ENCODE results near the gene DMRTB1.

DMRTB1 gene

DNA sequence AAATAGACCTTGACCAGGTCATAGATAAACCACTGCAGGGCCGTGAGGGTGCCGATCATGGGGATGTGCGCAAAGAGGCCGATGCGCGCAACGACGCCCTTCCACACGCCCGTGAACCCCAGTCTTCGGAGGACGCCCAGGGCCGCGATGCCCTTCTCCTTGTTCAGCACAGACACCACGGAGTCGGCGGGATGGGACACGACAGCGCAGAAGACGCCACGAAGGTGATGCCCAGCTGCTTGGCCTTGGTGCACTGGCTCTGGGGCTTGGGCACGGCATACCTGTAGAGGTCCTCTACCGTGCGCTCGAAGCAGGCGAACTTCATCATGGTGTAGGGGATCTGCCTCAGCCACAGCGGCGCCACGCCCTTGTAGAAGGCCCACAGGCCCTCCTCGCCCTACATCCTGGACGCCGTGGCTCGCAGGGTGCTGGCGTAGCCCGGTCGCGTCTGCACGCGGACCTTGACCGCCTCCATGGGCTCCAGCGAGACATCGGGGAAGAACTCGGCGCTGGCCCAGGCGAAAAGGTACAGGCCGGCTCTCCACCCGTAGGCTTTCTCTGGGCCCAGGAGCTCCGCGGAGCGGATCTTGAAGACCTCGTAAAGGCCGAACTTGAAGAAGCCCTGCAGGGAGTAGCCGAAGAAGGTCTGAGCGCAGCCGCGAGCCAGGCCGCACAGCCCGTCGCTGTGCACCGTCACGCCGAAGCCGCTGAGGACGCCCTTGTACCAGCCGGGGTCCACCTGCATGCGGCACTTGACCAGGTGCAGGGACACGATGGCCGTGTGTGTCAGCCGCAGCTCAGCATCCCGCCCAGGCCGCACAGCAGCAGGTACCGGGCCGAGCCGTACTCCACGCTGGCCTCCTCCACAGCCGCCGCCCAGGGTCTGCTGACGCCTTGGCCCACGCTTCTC lies 20.5 kb upstream of the DMRTB1 start:
- FAIRE-seq = no peak

DNA sequence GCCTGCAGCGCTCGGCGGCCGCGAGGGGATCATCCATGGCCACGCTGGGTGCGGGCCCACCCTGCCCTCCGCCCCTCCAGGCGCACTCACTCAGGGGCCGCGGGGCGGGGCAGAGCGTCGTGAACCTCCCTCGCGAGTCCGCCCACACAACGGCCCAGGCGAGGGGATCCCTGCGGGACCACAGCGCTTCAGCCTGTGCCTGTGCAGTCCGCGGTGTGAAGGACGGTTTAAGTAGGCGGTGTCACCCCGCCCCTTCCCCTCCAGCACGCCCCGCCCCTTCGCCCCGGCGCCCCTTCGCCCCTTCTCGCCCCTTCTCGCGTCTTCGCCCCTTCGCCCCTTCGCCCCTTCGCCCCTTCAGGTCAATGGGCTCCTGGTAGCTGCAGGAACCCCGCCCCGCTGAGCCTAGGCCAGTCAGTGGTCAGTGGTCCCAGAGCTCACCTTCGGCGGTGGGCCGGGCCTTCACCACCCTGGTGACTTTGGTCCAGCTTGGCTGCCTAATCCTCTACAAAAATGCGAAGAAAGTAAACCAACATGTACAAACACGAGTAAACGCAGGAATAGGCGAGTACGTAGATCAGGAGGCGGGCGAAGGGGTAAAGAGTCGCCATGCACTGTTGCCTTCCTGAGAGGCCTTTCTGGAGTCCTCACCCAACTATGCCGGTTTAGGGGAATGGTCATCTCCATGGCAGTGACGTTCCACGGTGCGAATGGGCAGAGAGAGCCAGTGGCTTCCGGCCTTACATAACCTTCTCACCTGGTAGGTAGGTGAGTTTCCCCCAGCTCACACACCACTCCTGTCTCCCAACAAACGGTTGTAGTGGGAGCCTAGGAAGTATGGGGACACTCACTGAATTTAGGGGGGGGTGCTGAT lies 19.6 kb upstream of the DMRTB1 start:
- FAIRE-seq = no peak

DNA sequence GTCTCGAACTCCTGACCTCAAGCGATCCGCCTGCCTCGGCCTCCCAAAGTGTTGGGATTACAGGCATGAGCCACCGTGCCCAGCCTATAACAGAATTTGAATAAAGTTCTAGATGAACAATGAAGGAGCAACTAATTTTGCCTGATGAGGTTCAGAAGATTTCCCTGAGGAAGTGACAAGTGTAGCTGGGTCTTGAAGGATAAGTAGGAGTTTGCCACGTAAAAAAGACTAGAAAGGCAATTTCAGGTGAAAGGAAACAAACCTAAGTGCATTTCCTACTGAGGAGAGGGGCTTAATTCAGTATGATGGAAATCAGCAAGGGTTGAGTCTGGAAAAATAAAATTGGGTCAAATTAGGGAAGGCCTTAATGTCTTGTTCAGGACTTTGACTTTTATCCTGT lies 18.6 kb upstream of the DMRTB1 start:
- no peak for FAIRE-seq

DNA sequence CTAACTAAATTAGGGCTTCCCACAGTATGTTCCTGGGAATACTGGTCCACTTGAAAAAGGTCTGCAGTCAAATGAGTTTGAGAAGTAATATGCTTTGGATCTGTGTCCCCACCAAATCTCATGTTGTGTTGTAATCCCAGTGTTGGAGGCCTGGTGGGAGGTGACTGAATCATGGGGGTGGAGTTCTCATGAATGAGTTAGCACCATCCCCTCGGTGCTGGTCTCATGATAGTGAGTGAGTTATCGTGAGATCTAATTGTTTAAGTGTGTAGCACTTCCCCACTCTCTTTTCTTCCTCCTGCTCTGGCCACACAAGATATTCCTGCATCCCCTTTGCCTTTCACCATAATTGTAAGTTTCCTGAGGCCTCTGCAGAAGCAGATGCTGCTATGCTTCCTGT lies 16.9 kb upstream of the DMRTB1 start:
- FAIRE-seq = no peak

DNA sequence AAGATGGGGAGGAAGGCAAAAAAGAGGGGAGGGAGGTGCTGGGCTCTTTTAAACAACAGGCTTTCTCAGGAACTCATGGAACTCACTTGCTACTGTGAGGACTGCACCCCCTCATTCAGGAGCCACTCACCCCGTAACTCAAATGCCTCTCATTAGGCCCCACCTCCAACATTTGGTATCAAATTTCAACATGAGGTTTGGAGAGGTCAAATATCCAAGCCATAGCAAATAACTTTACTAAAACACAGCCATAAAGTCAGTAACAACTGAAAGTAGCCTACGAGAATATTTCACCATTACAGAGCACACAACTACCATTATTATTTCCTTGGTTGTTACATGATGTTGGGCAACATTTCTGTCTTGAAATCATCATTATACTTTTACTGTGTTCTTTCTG lies 13.1 kb upstream of the DMRTB1 start:
- no peak for FAIRE-seq

DNA sequence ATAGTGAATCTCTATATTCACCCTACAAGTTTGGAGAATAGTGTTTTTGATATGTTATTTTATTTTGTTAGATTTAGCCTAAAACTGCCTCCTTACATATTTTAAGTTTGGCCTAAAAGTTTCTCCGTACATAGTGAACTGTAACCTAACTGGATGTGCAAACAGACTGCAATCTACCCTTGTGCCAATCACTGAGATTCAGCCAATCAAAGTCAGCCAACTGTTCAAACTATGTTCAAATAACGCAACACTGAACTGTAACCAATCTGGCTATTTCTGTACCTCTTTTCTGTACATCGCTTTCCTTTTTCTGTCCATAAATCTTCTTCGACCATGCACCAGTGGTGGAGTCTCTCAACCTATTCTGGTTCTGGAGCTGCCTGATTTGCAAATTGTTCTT lies 11.8 kb upstream of the DMRTB1 start:
- FAIRE-seq = no peak

DNA sequence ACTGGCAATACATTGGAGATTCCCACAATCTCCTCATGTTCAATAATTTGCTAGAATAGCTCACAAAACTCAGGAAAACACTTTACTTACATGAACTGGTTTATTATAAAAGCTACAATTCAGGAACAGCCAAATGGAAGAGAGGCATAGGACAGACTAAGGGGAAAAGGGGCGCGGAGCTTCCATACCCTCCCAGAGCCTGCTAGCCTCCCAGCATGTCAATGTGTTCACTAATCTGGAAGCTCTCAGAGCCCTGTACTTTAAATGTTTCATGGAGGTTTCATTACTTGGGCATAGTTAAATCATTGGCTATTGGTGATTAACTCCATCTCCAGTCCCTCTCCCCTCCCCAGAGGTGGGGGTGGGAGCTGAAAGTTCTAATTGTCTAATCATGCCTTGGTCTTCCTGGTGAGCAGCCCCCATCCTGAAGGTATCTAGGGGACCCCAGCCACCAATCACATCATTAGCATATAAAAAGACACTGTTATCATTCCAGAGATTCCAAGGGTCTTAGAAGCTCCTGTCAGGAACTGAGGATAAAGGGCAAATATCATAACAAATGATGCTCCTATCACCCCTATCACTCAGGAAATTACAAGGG lies 10.9 kb upstream of the DMRTB1 start:
- FAIRE-seq = no peak

DNA sequence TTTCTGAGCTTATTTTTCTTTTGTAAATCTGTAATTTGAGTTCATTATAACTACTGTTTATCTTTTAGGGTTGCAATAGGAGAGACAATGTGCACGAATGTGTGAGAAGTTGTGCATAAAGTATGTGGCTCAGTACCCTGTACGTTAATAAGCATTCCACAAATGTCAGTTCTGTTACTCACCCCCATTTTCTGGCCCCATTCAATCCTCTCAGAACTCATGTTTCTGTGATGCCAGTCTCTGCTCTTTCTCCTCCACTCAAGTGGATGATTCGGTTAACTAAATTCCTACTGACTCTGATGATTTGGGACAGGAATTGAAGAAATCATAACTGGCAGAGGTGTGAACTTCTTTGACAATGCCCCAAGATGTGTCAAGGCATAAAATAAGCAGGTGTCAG lies 10.2 kb upstream of the DMRTB1 start:
- FAIRE-seq = peak; percentile 83

DNA sequence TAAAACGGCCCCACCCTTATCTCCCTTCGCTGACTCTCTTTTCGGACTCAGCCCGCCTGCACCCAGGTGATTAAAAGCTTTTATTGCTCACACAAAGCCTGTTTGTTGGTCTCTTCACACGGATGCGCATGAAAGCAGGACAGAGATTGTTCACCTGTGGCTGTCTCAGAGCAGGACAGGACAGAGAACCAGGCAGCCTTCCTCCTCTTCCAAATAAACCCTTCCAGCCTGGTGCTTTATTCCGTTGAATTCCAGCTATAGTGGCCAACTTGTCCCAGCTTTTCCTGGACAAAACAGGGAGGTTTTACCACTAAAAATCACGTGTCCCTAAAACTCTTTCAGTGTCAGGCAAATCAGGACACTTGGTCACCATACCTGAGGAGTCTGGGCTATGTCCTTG lies 9.5 kb upstream of the DMRTB1 start:
- FAIRE-seq = no peak

DNA sequence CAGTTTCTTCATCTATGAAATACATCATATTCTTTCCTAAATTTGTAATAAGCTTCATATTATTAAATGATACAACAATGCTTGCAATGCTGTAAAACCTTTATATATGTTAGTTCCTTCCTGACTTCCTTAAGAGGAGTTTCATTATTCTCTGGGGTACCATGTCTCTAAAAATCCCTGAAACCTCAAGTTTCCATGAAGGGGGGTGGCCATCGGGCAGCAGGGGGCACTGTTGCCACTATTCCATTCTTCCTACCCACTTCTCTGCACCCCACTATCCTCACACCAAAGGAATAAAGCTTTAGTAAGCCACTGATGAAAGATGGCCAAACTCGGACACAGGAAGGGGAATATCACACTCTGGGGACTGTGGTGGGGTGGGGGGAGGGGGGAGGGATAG lies 9.0 kb upstream of the DMRTB1 start:
- FAIRE-seq = peak; percentile 39

DNA sequence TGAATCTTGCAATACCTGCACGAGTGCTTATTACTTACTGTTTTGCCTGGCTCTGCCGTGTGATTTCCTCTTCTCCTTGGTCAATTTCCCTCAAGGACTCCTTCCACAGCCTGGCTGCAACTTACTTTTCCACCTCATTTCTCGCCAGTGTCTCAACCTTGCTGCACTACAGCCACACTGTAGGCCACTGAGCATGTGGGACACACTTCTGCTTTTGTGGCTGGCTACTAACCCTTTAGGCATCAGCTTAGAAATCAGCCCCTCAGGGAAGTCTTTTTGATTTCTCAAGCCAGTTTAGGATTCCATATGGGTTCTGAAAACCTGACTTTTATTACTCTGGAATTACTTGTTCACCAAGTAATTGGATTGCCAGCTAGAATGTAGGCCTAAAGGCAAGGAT lies 5.2 kb upstream of the DMRTB1 start:
- no peak for FAIRE-seq

DNA sequence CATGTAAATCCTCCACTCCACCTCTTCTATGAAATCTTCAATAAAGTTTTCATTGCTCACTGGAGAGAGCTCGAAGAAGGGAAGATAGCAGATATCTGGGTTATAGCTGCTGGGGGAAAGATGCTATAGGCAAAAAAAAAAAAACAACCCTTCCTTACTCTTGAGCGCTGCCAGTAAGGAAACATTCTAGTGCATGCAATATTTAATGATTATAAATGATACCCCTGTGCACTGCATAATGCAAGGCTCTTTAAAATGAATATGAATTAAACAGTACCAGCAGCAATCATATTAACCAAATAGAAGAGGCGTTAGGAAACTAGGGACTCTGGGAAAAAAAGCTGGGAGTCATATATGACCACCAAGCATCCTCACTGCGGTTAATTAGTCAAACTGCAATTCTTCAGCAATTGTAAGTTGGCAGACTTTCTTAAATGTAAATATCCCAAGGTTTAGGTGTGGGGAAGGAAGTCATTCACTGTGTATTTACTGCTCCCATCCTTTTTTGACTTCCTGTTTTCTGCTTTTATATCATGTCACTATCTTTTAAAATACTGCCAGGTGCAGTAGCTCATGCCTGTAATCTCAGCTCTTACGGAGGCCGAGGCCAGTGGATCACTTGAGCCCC lies 3.7 kb upstream of the DMRTB1 start:
- no peak for FAIRE-seq

DNA sequence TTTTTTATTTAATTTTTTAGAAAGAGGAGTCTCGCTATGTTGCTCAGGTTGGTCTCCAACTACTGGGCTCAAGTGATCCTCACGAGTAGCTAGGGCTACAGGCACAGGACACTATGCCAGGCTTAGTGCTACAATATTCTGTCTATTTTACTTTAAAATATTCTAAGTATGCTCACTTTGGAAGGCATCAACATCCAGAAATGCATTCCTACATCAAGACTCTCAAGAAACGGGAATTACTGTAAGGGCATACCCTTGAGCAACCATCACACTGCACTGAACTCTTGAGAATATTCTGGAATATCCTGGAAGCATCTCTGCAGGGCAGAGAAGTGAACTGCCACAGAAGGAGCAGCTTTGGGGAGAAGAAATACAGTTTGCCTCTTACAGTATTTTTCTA lies 565 bp upstream of the DMRTB1 start:
- FAIRE-seq = no peak

DNA sequence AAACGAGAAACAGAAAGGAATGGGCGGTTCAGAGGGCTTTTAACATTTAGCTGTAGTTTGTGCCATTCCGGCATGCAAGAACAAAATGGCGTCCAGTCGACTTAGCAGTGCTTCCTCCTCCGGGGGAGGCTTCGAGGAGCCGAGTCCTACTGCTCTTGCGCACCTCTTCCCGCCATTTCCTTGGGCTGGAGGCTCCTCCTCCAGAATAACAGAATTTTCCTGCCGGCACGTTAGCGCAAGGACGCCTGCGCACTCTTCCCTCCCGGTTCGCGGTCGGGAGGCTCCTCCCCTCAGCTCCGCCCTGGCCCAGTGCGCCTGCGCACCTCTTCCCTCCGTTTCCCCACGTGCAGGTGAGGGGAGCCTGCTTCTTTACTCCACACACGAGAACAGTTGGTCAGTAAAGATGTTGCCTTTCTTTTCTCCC lies 1.0 kb downstream of the DMRTB1 start:
- no peak for FAIRE-seq

DNA sequence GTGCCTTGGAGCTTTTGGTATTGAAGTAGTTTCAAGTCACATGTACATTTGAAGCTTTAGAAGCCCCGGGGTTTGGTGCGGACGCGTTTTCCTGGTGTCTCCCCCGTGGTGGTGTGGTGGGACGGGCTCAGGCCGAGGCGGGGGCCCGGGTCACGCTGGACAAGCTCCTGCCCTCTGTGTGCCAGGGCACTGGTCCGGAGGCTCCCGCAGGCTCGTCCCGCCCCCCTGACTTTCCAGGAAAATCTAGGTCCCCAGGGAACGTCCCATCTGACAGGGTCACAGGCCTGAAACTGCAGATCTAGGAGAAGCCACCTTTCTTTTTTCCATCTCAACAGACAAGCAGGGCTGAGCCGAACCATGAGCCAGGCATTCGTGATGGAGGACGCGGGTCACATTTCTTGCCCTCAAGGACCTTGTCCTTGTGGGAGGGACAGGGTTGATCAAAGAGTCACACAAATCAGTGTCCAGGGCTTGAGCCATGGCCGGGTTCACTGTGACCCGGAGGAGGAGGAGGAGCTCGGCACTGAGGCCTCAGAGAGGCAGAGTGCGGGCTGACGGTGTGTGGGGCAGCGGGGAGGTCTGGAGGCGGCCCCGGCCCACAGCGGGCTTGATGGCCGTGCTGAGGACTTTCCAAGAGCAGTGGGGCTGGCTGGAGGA lies 1.6 kb downstream of the DMRTB1 start:
- FAIRE-seq = no peak

DNA sequence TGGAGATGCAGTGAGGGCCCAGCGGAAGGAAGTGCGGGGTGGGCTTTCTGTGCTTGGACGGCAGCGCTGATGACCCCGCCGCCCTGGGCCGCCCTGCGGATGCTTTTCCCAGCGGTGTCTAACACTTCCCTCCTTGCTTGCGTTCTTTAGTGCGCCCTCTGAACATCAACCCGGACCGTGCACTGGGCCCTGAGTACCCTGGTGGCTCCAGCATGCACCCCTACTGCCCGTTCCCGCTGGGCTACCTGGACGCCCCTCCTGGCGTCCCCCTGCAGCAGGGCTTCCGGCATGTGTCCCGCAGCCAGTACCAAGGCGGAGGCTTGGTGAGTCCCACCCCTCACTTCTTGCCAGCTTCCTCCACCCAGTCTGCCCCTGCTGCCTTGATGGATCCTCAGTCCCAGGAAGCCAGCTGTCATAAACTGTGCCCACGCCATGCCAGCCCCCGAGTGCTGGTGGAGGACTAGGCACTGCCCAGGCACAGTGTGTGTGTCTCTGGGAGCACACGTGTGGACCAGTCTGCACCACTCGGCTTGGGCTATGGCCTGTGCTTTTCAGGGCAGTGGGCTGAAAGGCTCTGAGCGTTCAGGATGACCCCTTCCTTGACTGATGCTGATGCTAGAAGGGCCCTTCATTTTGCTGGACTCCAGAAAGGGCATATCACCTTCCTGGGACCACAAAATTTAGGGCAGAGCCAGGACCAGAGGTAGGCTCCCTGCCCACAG lies 2.3 kb downstream of the DMRTB1 start:
- no peak for FAIRE-seq

DNA sequence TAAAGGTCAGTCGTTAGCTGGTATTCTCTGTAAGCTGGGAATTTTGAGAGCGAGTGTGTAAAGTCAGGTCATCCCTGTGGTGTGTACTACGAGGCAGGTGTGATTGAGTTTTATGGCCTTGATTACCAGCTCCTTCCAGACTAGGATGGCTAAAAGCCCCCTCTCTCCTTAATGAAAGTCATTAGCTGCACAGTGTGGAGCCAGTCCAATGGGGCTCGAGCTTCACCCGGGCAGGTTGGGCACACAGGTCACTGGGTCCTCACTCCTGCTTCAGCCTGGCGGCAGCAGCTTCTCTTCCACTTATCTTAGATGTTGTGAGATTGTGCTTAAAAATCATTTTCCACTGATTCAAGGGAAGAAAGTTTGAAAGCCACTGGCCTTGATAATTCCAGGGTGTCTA lies 3.0 kb downstream of the DMRTB1 start:
- no peak for FAIRE-seq

DNA sequence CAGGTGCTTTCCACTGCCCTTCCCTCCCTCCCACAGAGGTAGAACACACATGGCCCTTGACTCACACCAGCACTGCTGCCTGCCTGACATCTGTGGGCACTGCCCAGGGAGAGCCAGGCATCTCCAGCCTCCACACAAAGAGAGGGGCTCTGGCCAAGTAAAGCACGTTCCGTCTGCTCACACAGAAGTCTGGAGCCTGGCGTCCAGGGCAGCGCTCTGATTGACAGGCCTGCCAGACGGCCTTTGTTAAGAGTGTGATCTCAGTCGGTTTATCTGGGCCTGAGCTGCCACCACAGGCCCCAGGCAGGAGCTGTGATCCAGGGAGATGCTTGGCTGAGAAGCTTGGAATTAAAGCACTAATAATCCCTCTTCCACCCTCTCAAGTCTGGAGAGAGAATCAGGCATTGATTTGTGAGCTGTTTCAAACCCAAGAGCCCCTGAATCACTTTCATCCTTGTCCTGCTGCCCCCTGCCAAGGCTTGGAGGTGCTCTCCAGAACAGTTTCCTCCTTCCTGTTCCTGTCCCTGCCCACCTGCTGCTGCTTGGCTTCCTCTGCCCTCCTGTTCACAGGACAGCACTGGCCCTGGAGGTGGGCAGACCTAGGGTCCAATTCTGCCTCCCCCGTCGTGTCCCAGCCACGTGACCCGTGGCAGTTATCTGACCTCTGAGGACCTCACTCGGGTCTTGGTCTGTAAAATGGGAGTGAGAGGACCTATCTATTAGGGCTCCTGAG lies 3.7 kb downstream of the DMRTB1 start:
- no peak for FAIRE-seq

DNA sequence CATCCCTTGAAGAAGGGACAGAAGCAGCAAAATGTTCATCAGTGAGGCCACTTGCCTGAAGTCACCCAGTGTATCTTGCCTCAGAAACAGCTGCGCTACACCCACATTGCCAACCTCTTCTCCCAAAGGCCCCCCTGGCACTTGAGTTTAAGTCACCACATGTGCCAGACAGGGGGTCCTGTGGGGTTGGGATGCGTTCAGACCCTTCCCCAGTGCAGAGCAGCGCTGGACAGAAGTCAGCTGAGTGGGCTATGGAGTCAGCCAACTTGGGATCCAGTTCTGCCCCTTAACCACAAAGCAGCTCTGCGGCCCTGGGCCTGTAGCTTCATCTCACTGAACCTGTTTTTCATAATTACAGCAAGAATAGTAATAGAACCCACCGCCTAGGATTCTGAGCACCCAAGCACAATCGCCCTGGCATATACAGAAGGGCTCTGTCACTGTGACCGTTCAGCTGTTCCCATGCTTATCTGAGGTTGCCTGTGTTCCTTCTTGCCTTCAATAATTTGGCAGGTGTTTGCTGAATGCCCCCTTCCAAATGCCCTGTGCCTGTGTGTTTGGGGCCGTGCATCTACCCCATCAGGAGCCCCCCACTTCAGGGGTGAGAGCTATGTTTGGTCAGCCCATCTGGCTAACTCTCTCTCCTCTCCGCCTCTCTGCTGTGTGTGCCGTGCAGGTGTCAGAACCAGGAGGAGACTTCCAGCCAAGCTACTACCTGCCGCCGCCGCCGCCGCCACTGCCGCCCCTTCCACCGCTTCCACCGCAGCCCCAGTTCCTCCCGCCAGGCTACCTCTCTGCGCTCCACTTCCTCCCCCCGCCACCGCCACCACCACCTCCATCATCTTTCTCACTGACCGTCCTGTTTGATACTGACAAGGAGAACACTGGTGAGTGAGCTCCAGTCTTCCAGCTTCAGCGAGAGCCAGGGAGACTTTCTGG lies 5.0 kb downstream of the DMRTB1 start:
- no peak for FAIRE-seq
